A172 (cell line): Measurements from ENCODE around the gene UPK1B. TPM values are rescaled to one million over a fixed set of nuclear protein-coding genes. Genes with fewer than 3 reads are reported as not detected.

Source experiments
- total RNA-seq: library from RNA; depleted of rRNA; stranded (reverse); fragments of >200 nt; shearing (Covaris generic); gene quantifications from 2 replicates; pipeline ENCODE4 v1.2.3, GENCODE V29; 2014; rRNA removed

UPK1B gene
- total RNA-seq, 1 experiment from 2014 or later, result not detected

Other genes with a start within 250 kb of the UPK1B start
- not detected in 2 replicates for gene IGSF11, start 138.8 kb upstream of the UPK1B start, total RNA-seq
- gene TEX55, start 27.4 kb upstream of the UPK1B start, total RNA-seq, result not detected in 2 replicates
- gene B4GALT4, start 67.3 kb downstream of the UPK1B start, total RNA-seq, result 25.8 and 27.0 TPM in 2 replicates
- 3.1 and 4.7 TPM in 2 replicates for gene ARHGAP31, start 120.8 kb downstream of the UPK1B start, total RNA-seq